K562 (cell line): Measurements from ENCODE around the gene SIGLEC11. TPM values are rescaled to one million over a fixed set of nuclear protein-coding genes. Genes with fewer than 3 reads are reported as not detected.

Experiments used
- BCOR ChIP-seq: fragments of 450-650 bp; IDR thresholded peaks from 2 replicates; pipeline ENCODE4 v1.6.1; 2016
- CXXC5 ChIP-seq: fragments of 250-450 bp; sonication (Bioruptor Pico); IDR thresholded peaks from 2 replicates; pipeline ENCODE4 v1.8.0; 2022; ENCODE audit warnings: inconsistent platforms, mild to moderate bottlenecking, moderate library complexity
- EP300 ChIP-seq: IDR thresholded peaks from 2 replicates; pipeline ENCODE4 v1.6.1; 2012; ENCODE audit warnings: low read length, improper control_type of control experiment
- FOS ChIP-seq: IDR thresholded peaks from 3 replicates; pipeline ENCODE4 v1.6.1; 2011; ENCODE audit not compliant: insufficient read length; ENCODE audit errors: extremely low read depth
- FOSL1 ChIP-seq: fragments of 200-800 bp; sonication (Bioruptor generic); conservative IDR thresholded peaks from 2 replicates; pipeline ENCODE4 v1.6.1; 2016; ENCODE audit warnings: missing genetic modification characterization, missing compliant biosample characterization
- HBP1 ChIP-seq: fragments of 450-650 bp; formaldehyde crosslinking; IDR thresholded peaks from 2 replicates; pipeline ENCODE4 v1.4.0; 2022; ENCODE audit warnings: missing genetic modification characterization
- MECOM ChIP-seq: fragments of 250-450 bp; sonication (Bioruptor Pico); IDR thresholded peaks from 2 replicates; pipeline ENCODE4 v1.8.0; 2022; ENCODE audit warnings: inconsistent platforms
- NR2C2 ChIP-seq, 2 experiments: fragments of 200-800 bp in 1 of 2; sonication (Bioruptor generic) in 1 of 2; sonication (generic) in 1 of 2; formaldehyde crosslinking in 1 of 2; IDR thresholded peaks; 2 replicates each; pipeline versions ENCODE4 v1.6.1 to v1.8.0; 2016 to 2022; ENCODE audit warnings: mild to moderate bottlenecking in 1 of 2, missing compliant biosample characterization in 1 of 2, missing genetic modification characterization in 1 of 2, missing genetic modification reagents in 1 of 2
- POLR2AphosphoS5 ChIP-seq: IDR thresholded peaks from 2 replicates; pipeline ENCODE4 v1.6.1; 2011; ENCODE audit warnings: mild to moderate bottlenecking, low read depth, low read length, moderate library complexity; ENCODE audit not compliant: control insufficient read depth, insufficient read depth
- PYGO2 ChIP-seq: fragments of 450-650 bp; IDR thresholded peaks from 2 replicates; pipeline ENCODE4 v1.6.1; 2016; ENCODE audit warnings: mild to moderate bottlenecking, missing genetic modification characterization, moderate library complexity, missing compliant biosample characterization
- RBM25 ChIP-seq: fragments of 200-400 bp; formaldehyde crosslinking; IDR thresholded peaks from 2 replicates; pipeline ENCODE4 v1.6.1; 2018; ENCODE audit warnings: low read length, low read depth, moderate library complexity; ENCODE audit not compliant: severe bottlenecking
- TFE3 ChIP-seq: fragments of 450-650 bp; formaldehyde crosslinking; IDR thresholded peaks from 2 replicates; pipeline ENCODE4 v1.4.0; 2020; ENCODE audit warnings: mild to moderate bottlenecking, mixed read lengths
- ZC3H4 ChIP-seq: sonication (generic); formaldehyde crosslinking; IDR thresholded peaks from 2 replicates; pipeline ENCODE4 v1.9.0; 2021; ENCODE audit warnings: missing genetic modification reagents, borderline replicate concordance
- ZNF277 ChIP-seq: fragments of 250-450 bp; sonication (Bioruptor Pico); IDR thresholded peaks from 2 replicates; pipeline ENCODE4 v1.8.0; 2022; ENCODE audit warnings: inconsistent platforms, mild to moderate bottlenecking, moderate library complexity, borderline replicate concordance
- ZNF76 ChIP-seq: fragments of 250-450 bp; sonication (Bioruptor Pico); IDR thresholded peaks from 2 replicates; pipeline ENCODE4 v1.4.0; 2020; ENCODE audit warnings: mild to moderate bottlenecking, moderate library complexity, borderline replicate concordance
- ZNF830 ChIP-seq: fragments of 250-450 bp; sonication (Bioruptor Pico); IDR thresholded peaks from 2 replicates; pipeline ENCODE4 v1.5.0; 2021; ENCODE audit warnings: mild to moderate bottlenecking
- polyA plus RNA-seq, 8 experiments: library from polyadenylated mRNA; depleted of rRNA in 4 of 8; stranded (reverse) in 5 of 8; unstranded in 3 of 8; fragments of >200 nt; fragmentation: Nextera tagmentation in 2 of 8; fragmentation: Illumina TruSeq in 1 of 8; extraction: Ambion mirVana in 2 of 8; extraction: Trizol in 1 of 8; gene quantifications; 2 replicates each; pipeline versions ENCODE4 v1.2.1 to v1.2.3, GENCODE V29; 2011 to 2014; ENCODE audit warnings: inconsistent platforms in 1 of 8, missing spikeins in 1 of 8
- total RNA-seq, 7 experiments: library from RNA; depleted of rRNA in 6 of 7; stranded (reverse); fragments of >200 nt in 6 of 7; fragmentation: Illumina TruSeq in 2 of 7; extraction: Trizol in 2 of 7; gene quantifications; 2 replicates each; pipeline versions ENCODE4 v1.2.1 to v1.2.3, GENCODE V29; 2011 to 2021; ENCODE audit warnings: low replicate concordance in 1 of 7
- TF ChIP-seq, protein P1 (sequence below): fragments of 450-650 bp; formaldehyde crosslinking; IDR thresholded peaks from 2 replicates; pipeline ENCODE4 v1.4.0; 2022; ENCODE audit warnings: missing genetic modification characterization
- TF ChIP-seq, protein P2 (sequence below): fragments of 200-400 bp; formaldehyde crosslinking; IDR thresholded peaks from 2 replicates; pipeline ENCODE4 v1.6.1; 2017; ENCODE audit warnings: mild to moderate bottlenecking, low read depth, low read length, moderate library complexity
- TF ChIP-seq, protein P3 (sequence below): conservative IDR thresholded peaks from 2 replicates; pipeline ENCODE4 v1.6.1; 2011; ENCODE audit warnings: low read depth, mild to moderate bottlenecking, low read length; ENCODE audit not compliant: control insufficient read depth

SIGLEC11 gene
- total and polyA plus RNA-seq, 9 of the 15 experiments (the other 6 are each of a cell fraction or from before 2014, with no cell fraction given): not detected

DNA sequence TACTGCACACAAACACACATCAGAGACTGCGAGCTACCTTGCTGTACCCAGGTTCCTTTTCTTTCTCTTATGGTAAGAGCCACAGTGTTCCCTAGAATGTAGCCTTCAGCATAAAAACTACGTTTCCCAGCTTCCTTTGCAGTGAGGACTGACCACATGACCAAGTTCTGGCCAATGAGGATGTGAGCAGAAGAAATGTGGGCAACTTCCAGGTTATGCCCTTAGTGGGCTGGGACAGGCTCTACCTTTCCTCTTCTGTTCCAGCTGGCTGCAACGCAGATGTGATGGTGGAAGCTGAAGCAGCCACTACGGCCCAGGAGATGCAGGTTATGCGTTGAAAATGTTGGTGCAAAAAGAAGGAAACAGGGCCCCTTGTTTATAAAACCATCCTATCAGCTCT, 36.7 kb upstream of the SIGLEC11 start (continued):
- no peak for TF ChIP-seq HBP1
- no peak for TF ChIP-seq CXXC5 (CRISPR knock-in tag)
- no peak for TF ChIP-seq EP300
- no peak for TF ChIP-seq BCOR
- TF ChIP-seq RBM25: peak; percentile 20
- 0 out of 2 replicates have a peak, but pooled peaks have one; percentile 2 for TF ChIP-seq TFE3
- TF ChIP-seq ZC3H4: no peak
- TF ChIP-seq, protein P1, sequence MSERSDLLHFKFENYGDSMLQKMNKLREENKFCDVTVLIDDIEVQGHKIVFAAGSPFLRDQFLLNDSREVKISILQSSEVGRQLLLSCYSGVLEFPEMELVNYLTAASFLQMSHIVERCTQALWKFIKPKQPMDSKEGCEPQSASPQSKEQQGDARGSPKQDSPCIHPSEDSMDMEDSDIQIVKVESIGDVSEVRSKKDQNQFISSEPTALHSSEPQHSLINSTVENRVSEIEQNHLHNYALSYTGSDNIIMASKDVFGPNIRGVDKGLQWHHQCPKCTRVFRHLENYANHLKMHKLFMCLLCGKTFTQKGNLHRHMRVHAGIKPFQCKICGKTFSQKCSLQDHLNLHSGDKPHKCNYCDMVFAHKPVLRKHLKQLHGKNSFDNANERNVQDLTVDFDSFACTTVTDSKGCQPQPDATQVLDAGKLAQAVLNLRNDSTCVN (CRISPR knock-in tag): no peak
- TF ChIP-seq, protein P2, sequence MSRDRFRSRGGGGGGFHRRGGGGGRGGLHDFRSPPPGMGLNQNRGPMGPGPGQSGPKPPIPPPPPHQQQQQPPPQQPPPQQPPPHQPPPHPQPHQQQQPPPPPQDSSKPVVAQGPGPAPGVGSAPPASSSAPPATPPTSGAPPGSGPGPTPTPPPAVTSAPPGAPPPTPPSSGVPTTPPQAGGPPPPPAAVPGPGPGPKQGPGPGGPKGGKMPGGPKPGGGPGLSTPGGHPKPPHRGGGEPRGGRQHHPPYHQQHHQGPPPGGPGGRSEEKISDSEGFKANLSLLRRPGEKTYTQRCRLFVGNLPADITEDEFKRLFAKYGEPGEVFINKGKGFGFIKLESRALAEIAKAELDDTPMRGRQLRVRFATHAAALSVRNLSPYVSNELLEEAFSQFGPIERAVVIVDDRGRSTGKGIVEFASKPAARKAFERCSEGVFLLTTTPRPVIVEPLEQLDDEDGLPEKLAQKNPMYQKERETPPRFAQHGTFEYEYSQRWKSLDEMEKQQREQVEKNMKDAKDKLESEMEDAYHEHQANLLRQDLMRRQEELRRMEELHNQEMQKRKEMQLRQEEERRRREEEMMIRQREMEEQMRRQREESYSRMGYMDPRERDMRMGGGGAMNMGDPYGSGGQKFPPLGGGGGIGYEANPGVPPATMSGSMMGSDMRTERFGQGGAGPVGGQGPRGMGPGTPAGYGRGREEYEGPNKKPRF: no peak
- no peak for TF ChIP-seq ZNF277 (CRISPR knock-in tag)
- TF ChIP-seq, protein P3, sequence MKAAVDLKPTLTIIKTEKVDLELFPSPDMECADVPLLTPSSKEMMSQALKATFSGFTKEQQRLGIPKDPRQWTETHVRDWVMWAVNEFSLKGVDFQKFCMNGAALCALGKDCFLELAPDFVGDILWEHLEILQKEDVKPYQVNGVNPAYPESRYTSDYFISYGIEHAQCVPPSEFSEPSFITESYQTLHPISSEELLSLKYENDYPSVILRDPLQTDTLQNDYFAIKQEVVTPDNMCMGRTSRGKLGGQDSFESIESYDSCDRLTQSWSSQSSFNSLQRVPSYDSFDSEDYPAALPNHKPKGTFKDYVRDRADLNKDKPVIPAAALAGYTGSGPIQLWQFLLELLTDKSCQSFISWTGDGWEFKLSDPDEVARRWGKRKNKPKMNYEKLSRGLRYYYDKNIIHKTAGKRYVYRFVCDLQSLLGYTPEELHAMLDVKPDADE: peak; percentile 64; the same call in 1 of the 2 replicates
- TF ChIP-seq NR2C2 (CRISPR knock-in tag; IDR thresholded peaks at IDR 0.05): no peak
- peak; percentile 53; the same call in 1 of the 2 replicates for TF ChIP-seq NR2C2 (tag; IDR thresholded peaks at IDR 0.05)
- TF ChIP-seq PYGO2 (tag): no peak
- TF ChIP-seq POLR2AphosphoS5: no peak
- TF ChIP-seq FOSL1 (tag): no peak
- peak; percentile 62 for TF ChIP-seq FOS
- no peak for TF ChIP-seq MECOM (CRISPR knock-in tag)
- TF ChIP-seq ZNF76 (CRISPR knock-in tag): no peak
- no peak for TF ChIP-seq ZNF830 (CRISPR knock-in tag)
